Ishikawa (cell line): ENCODE data around the gene SEMA3G.

ENCODE experiments used
- EP300 ChIP-seq: IDR thresholded peaks from 2 replicates; pipeline ENCODE4 v1.6.1; 2012; ENCODE audit warnings: borderline replicate concordance
- MAX ChIP-seq: IDR thresholded peaks from 2 replicates; pipeline ENCODE4 v1.6.1; 2012
- NFIC ChIP-seq: IDR thresholded peaks from 2 replicates; pipeline ENCODE4 v1.6.1; 2012
- RAD21 ChIP-seq: IDR thresholded peaks from 2 replicates; pipeline ENCODE4 v1.6.1; 2012; ENCODE audit warnings: low read depth
- TCF12 ChIP-seq: IDR thresholded peaks from 2 replicates; pipeline ENCODE4 v1.6.1; 2012; ENCODE audit warnings: low read depth
- TEAD4 ChIP-seq: IDR thresholded peaks from 2 replicates; pipeline ENCODE4 v1.6.1; 2012
- YY1 ChIP-seq: IDR thresholded peaks from 2 replicates; pipeline ENCODE4 v1.6.1; 2012; ENCODE audit warnings: low read depth
- ZBTB7A ChIP-seq: IDR thresholded peaks from 2 replicates; pipeline ENCODE4 v1.6.1; 2012; ENCODE audit warnings: low read depth

DNA sequence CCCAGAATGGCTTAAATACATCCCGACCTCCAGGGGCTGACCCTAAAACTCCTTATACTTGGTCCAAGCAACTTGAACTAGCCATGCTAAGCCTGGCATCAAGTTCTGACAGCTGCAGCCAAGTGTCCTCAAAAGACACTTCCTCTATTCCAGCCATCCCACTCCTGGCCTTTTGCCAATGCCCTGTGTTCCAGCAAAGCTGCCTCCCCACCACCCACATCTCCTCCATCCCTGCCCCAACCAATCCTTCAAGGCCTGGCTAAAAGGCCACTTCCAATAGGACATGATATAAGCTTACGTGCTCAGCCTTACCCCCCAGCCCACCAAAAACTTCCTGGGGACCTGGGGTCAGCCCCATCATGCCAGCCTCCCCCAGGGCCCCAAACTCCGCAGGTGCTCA lies 40.9 kb downstream of the SEMA3G start:
- no peak for TF ChIP-seq RAD21
- TF ChIP-seq MAX, result no peak
- TF ChIP-seq ZBTB7A, result no peak
- no peak for TF ChIP-seq NFIC
- TF ChIP-seq EP300, result no peak
- TF ChIP-seq TCF12, result no peak
- TF ChIP-seq TEAD4, result no peak
- TF ChIP-seq YY1, result no peak
